Naive thymus-derived CD4-positive, alpha-beta T cell (primary cell): ENCODE data around the gene FRA10AC1. TPM values are rescaled to one million over a fixed set of nuclear protein-coding genes. Genes with fewer than 3 reads are reported as not detected.

ENCODE experiments used
- ATAC-seq: fragments of 150-1000 bp; cut with Tn5 transposase; 2 replicates; pipeline ENCODE4 v1.10.0; 2021; ENCODE audit warnings: mild to moderate bottlenecking, moderate library complexity
- CTCF ChIA-PET: fragments of 350-600 bp; sonication (Branson Sonifier 250); formaldehyde crosslinking; loops from one replicate; lab custom pipeline; 2021; ENCODE audit warnings: antibody characterized with exemption; lab: Charles Lee
- POLR2A ChIA-PET: fragments of 350-600 bp; sonication (Branson Sonifier 250); formaldehyde crosslinking; loops from one replicate; lab custom pipeline; 2021; ENCODE audit warnings: antibody characterized with exemption, inconsistent platforms; lab: Charles Lee
- DNase-seq, 9 donors: peaks; one replicate each; pipeline versions ENCODE4 v3.0.0 to v3.0.0-alpha.2; 2020 to 2022; ENCODE audit warnings: mixed read lengths in 1 of 9
- H3K27ac ChIP-seq: one replicate; pipeline ENCODE4 v1.7.0; 2013; ENCODE audit warnings: mild to moderate bottlenecking, low read depth, low read length, moderate library complexity
- H3K27me3 ChIP-seq, 2 donors: one replicate each; pipeline ENCODE4 v1.7.0; 2013; ENCODE audit warnings: low read length in 2 of 2, mild to moderate bottlenecking in 2 of 2, moderate library complexity in 2 of 2; ENCODE audit not compliant: control insufficient read depth in 2 of 2, insufficient read depth in 2 of 2
- H3K36me3 ChIP-seq, 3 experiments: 1 replicate in 2 of 3; 2 replicates in 1 of 3; pipeline ENCODE4 v1.7.0; 2013; ENCODE audit warnings: low read length in 3 of 3, mild to moderate bottlenecking in 3 of 3, moderate library complexity in 1 of 3; ENCODE audit not compliant: insufficient read depth in 3 of 3, control insufficient read depth in 2 of 3
- H3K4me1 ChIP-seq, 2 donors: one replicate each; pipeline ENCODE4 v1.7.0; 2013; ENCODE audit warnings: low read length in 2 of 2, mild to moderate bottlenecking in 2 of 2, moderate library complexity in 1 of 2; ENCODE audit not compliant: control insufficient read depth in 2 of 2, insufficient read depth in 2 of 2
- H3K4me3 ChIP-seq: 2 replicates; pipeline ENCODE4 v1.7.0; 2013; ENCODE audit warnings: mild to moderate bottlenecking, low read length
- H3K9me3 ChIP-seq, 3 experiments: 1 replicate in 2 of 3; 2 replicates in 1 of 3; pipeline ENCODE4 v1.7.0; 2013; ENCODE audit warnings: low read length in 3 of 3; ENCODE audit not compliant: control insufficient read depth in 2 of 3
- H3K27ac Mint-ChIP-seq, 9 donors: one replicate each; pipeline ENCODE4 v1.8.0; 2020 to 2022; ENCODE audit warnings: mixed read lengths in 9 of 9, mild to moderate bottlenecking in 8 of 9, moderate library complexity in 5 of 9, inconsistent platforms in 2 of 9
- H3K27me3 Mint-ChIP-seq, 5 donors: one replicate each; pipeline ENCODE4 v1.8.0; 2021 to 2022; ENCODE audit warnings: mixed read lengths in 5 of 5, mild to moderate bottlenecking in 1 of 5
- H3K36me3 Mint-ChIP-seq, 5 donors: one replicate each; pipeline ENCODE4 v1.8.0; 2020 to 2022; ENCODE audit warnings: mixed read lengths in 5 of 5, mild to moderate bottlenecking in 3 of 5, inconsistent platforms in 1 of 5
- H3K4me1 Mint-ChIP-seq, 7 donors: one replicate each; pipeline ENCODE4 v1.8.0; 2020 to 2022; ENCODE audit warnings: mixed read lengths in 7 of 7, mild to moderate bottlenecking in 3 of 7, inconsistent platforms in 1 of 7
- H3K4me3 Mint-ChIP-seq, 10 donors: one replicate each; pipeline ENCODE4 v1.8.0; 2020 to 2022; ENCODE audit warnings: mild to moderate bottlenecking in 10 of 10, mixed read lengths in 10 of 10, moderate library complexity in 6 of 10, inconsistent platforms in 2 of 10
- H3K9me3 Mint-ChIP-seq, 11 donors: one replicate each; pipeline ENCODE4 v1.8.0; 2020 to 2022; ENCODE audit warnings: mixed read lengths in 11 of 11, mild to moderate bottlenecking in 4 of 11, inconsistent platforms in 1 of 11, moderate library complexity in 1 of 11
- intact Hi-C, 2 donors: fragments of 100-400 bp; cut with micrococcal nuclease; formaldehyde crosslinking; loops; one replicate each; pipeline ENCODE4 v1.15.1; 2023
- polyA plus RNA-seq, 2 donors: library from polyadenylated mRNA; unstranded; fragments of 300-500 nt; fragmentation: Illumina TruSeq; gene quantifications; one replicate each; pipeline ENCODE4 v1.2.3, GENCODE V29; 2021
- total RNA-seq, 6 experiments: library from RNA in 5 of 6; stranded (reverse) in 5 of 6; gene quantifications; 1 replicate in 5 of 6; 2 replicates in 1 of 6; pipeline ENCODE4 v1.2.3 and lab custom pipeline; 2021 to 2026

The FRA10AC1 gene
- total and polyA plus RNA-seq, 7 experiments from 2014 or later: 4.4 to 31.0 (median 20.3) TPM

- Histone ChIP-seq H3K9me3 (no peaks in the 10 kb centered on the region), H3K27me3 (peaks cover 0 to 3% of the 10 kb centered on the region in 2 donors), H3K36me3 (no peaks in the 10 kb centered on the region), H3K4me1 (no peaks in the 10 kb centered on the region), H3K4me3 (no peak overlapping the region), H3K27ac (no peak overlapping the region)
- CTCF ChIA-PET: no interaction called here
- POLR2A ChIA-PET: no interaction called here
- no peak for DNase-seq
- Mint-ChIP-seq H3K9me3 (peaks cover 0 to 4% (median 0%) of the 10 kb centered on the region in 11 donors), H3K27me3 (peaks cover 18 to 41% (median 26%) of the 10 kb centered on the region in 5 donors), H3K27ac (no peak overlapping the region), H3K4me3 (no peak overlapping the region), H3K36me3 (no peaks in the 10 kb centered on the region), H3K4me1 (peaks cover 0 to 6% (median 0%) of the 10 kb centered on the region in 7 donors)
- intact Hi-C loops: no loop called here
- no peak for ATAC-seq
These were observed 16.7 kb upstream of the FRA10AC1 start for GRCh38 chr10:93718937-93719725.

- Histone ChIP-seq H3K27ac (no peak overlapping the region), H3K27me3 (peaks cover 0 to 3% of the 10 kb centered on the region in 2 donors), H3K9me3 (no peaks in the 10 kb centered on the region), H3K4me1 (no peaks in the 10 kb centered on the region), H3K4me3 (no peak overlapping the region), H3K36me3 (no peaks in the 10 kb centered on the region)
- DNase-seq (no peak), ATAC-seq (no peak)
- intact Hi-C loops: no loop called here
- H3K36me3 Mint-ChIP-seq: no peaks in the 10 kb centered on the region
- H3K4me3 Mint-ChIP-seq: no peak overlapping the region
- peaks cover 0 to 7% (median 0%) of the 10 kb centered on the region in 7 donors for H3K4me1 Mint-ChIP-seq
- H3K9me3 Mint-ChIP-seq: peaks cover 0 to 4% (median 0%) of the 10 kb centered on the region in 11 donors
- H3K27ac Mint-ChIP-seq: no peak overlapping the region
- ChIA-PET CTCF (no interaction called here), POLR2A (no interaction called here)
- peaks cover 12 to 38% (median 20%) of the 10 kb centered on the region in 5 donors for H3K27me3 Mint-ChIP-seq
These were observed 14.4 kb upstream of the FRA10AC1 start for GRCh38 chr10:93716766-93717165.

GRCh38 chr10:93715345-93715744 lies 13.0 kb upstream of the FRA10AC1 start:
- no peaks in the 10 kb centered on the region for H3K9me3 ChIP-seq
- Mint-ChIP-seq H3K27me3 (peaks cover 12 to 36% (median 13%) of the 10 kb centered on the region in 5 donors), H3K4me3 (no peak overlapping the region), H3K9me3 (peaks cover 0 to 2% (median 0%) of the 10 kb centered on the region in 11 donors), H3K4me1 (peaks cover 0 to 7% (median 0%) of the 10 kb centered on the region in 7 donors), H3K36me3 (no peaks in the 10 kb centered on the region), H3K27ac (peak overlapping the region in 1 of 9 donors; percentile 33)
- ChIA-PET CTCF (no interaction called here), POLR2A (interaction anchor here (0.8 kb wide), 1 partner anchor 12 kb away, joined by 3 read pairs; no protein-coding TSS in a partner anchor)
- intact Hi-C loops: no loop called here
- ATAC-seq (no peak), DNase-seq (no peak)
- H3K27me3 ChIP-seq: peaks cover 0 to 3% of the 10 kb centered on the region in 2 donors
- H3K27ac ChIP-seq: no peak overlapping the region
- H3K4me3 ChIP-seq: no peak overlapping the region
- H3K36me3 ChIP-seq: no peaks in the 10 kb centered on the region
- no peaks in the 10 kb centered on the region for H3K4me1 ChIP-seq

GRCh38 chr10:93712593-93712992 lies 10.2 kb upstream of the FRA10AC1 start:
- no peaks in the 10 kb centered on the region for H3K27me3 ChIP-seq
- H3K27ac ChIP-seq: no peak overlapping the region
- ATAC-seq (no peak), DNase-seq (no peak)
- no peaks in the 10 kb centered on the region for H3K36me3 ChIP-seq
- POLR2A ChIA-PET: no interaction called here
- no peaks in the 10 kb centered on the region for H3K4me1 ChIP-seq
- no peaks in the 10 kb centered on the region for H3K36me3 Mint-ChIP-seq
- H3K27ac Mint-ChIP-seq: no peak overlapping the region
- peaks cover 0 to 3% (median 0%) of the 10 kb centered on the region in 7 donors for H3K4me1 Mint-ChIP-seq
- H3K27me3 Mint-ChIP-seq: peaks cover 0 to 14% (median 1%) of the 10 kb centered on the region in 5 donors
- H3K9me3 Mint-ChIP-seq: no peaks in the 10 kb centered on the region
- H3K4me3 ChIP-seq: no peak overlapping the region
- CTCF ChIA-PET: no interaction called here
- no peak overlapping the region for H3K4me3 Mint-ChIP-seq
- intact Hi-C loops: no loop called here
- no peaks in the 10 kb centered on the region for H3K9me3 ChIP-seq

- no peaks in the 10 kb centered on the region for H3K9me3 ChIP-seq
- Mint-ChIP-seq H3K9me3 (no peaks in the 10 kb centered on the region), H3K4me3 (no peak overlapping the region), H3K27me3 (peaks cover 0 to 12% (median 0%) of the 10 kb centered on the region in 5 donors), H3K27ac (no peak overlapping the region), H3K4me1 (peaks cover 0 to 3% (median 0%) of the 10 kb centered on the region in 7 donors), H3K36me3 (no peaks in the 10 kb centered on the region)
- H3K4me1 ChIP-seq: no peaks in the 10 kb centered on the region
- ATAC-seq: no peak
- no peaks in the 10 kb centered on the region for H3K36me3 ChIP-seq
- intact Hi-C loops: no loop called here
- H3K27me3 ChIP-seq: no peaks in the 10 kb centered on the region
- H3K4me3 ChIP-seq: no peak overlapping the region
- POLR2A ChIA-PET: no interaction called here
- DNase-seq: no peak
- no peak overlapping the region for H3K27ac ChIP-seq
- CTCF ChIA-PET: interaction anchor here (0.7 kb wide), 1 partner anchor 60 kb away, joined by 3 read pairs; no protein-coding TSS in a partner anchor
These were observed 9.5 kb upstream of the FRA10AC1 start for GRCh38 chr10:93711891-93712290.

GRCh38 chr10:93710333-93710909 lies 8.0 kb upstream of the FRA10AC1 start:
- ATAC-seq (no peak), DNase-seq (no peak)
- H3K4me3 ChIP-seq: no peak overlapping the region
- no peaks in the 10 kb centered on the region for H3K36me3 Mint-ChIP-seq
- CTCF ChIA-PET: no interaction called here
- H3K4me1 Mint-ChIP-seq: peaks cover 0 to 7% (median 0%) of the 10 kb centered on the region in 7 donors
- H3K27ac Mint-ChIP-seq: no peak overlapping the region
- H3K27me3 Mint-ChIP-seq: peaks cover 0 to 6% (median 0%) of the 10 kb centered on the region in 5 donors
- no peaks in the 10 kb centered on the region for H3K9me3 ChIP-seq
- POLR2A ChIA-PET: no interaction called here
- H3K4me1 ChIP-seq: no peaks in the 10 kb centered on the region
- intact Hi-C loops: no loop called here
- no peak overlapping the region for H3K27ac ChIP-seq
- H3K36me3 ChIP-seq: no peaks in the 10 kb centered on the region
- no peaks in the 10 kb centered on the region for H3K9me3 Mint-ChIP-seq
- H3K27me3 ChIP-seq: no peaks in the 10 kb centered on the region
- H3K4me3 Mint-ChIP-seq: no peak overlapping the region
